ENCODE results near the gene LIMA1.

DNA sequence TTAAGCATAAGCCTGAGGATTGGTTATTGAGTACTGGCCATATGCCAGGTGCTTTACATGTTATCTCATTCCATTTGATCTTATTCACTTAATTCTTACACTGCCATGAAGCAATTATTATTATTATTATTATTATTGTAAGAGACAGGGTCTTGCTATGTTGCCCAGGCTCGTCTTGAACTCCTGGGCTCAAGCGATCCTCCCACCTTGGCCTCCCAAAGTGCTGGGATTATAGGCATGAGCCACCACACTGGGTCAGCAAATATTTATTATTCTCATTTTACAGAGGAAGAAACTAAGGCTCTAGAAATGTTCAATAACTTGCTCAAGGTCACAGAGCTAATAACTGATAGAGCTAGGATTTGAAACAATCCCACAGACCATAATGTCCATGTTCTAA is 14.8 kb downstream of the LIMA1 start:
- TF ChIP-seq EZH2phosphoT487 (IDR thresholded peaks at IDR 0.05; ENCODE audit: borderline replicate concordance, low read length): no peak
- TF ChIP-seq, protein P1, sequence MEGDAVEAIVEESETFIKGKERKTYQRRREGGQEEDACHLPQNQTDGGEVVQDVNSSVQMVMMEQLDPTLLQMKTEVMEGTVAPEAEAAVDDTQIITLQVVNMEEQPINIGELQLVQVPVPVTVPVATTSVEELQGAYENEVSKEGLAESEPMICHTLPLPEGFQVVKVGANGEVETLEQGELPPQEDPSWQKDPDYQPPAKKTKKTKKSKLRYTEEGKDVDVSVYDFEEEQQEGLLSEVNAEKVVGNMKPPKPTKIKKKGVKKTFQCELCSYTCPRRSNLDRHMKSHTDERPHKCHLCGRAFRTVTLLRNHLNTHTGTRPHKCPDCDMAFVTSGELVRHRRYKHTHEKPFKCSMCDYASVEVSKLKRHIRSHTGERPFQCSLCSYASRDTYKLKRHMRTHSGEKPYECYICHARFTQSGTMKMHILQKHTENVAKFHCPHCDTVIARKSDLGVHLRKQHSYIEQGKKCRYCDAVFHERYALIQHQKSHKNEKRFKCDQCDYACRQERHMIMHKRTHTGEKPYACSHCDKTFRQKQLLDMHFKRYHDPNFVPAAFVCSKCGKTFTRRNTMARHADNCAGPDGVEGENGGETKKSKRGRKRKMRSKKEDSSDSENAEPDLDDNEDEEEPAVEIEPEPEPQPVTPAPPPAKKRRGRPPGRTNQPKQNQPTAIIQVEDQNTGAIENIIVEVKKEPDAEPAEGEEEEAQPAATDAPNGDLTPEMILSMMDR (IDR thresholded peaks at IDR 0.05; ENCODE audit: low read depth, low read length, poor library complexity, severe bottlenecking): no peak
